Activated CD4-positive, alpha-beta T cell treated with anti-CD3 and anti-CD28 coated beads for 4 hours (primary cell): ENCODE measurements around the gene VASH1.
"Not testable (repeated sequence)": the region's sequence is repeated elsewhere in the genome, so short reads cannot be mapped to it uniquely, and the experiment has no call there.

ENCODE experiments used
- DNase-seq, 2 donors: peaks; one replicate each; pipeline ENCODE4 v3.0.0-alpha.2; 2020

Gene VASH1

GRCh38 chr14:76761136-76761959 is at the start of gene VASH1:
Gene VASH1 (plus strand): TSS chr14:76761468. CDS start chr14:76762822, 1,354 bp downstream.
- DNase-seq: peak; percentile 43 to 44

- DNase-seq: no peak
Measured at GRCh38 chr14:76713121-76713520, 48.1 kb upstream of the VASH1 start.

GRCh38 chr14:76714470-76714869 is 46.8 kb upstream of the VASH1 start:
- DNase-seq: no peak

- DNase-seq: no peak
Measured at GRCh38 chr14:76715101-76715500, 46.2 kb upstream of the VASH1 start.

- DNase-seq: no peak
Measured at GRCh38 chr14:76715511-76716081, 45.7 kb upstream of the VASH1 start.

- no peak for DNase-seq
Measured at GRCh38 chr14:76716285-76716684, 45.0 kb upstream of the VASH1 start.

- DNase-seq: no peak
Measured at GRCh38 chr14:76717508-76718290, 43.6 kb upstream of the VASH1 start.

GRCh38 chr14:76718306-76719040 is 42.8 kb upstream of the VASH1 start:
- no peak for DNase-seq

- DNase-seq: no peak
Measured at GRCh38 chr14:76719666-76720065, 41.6 kb upstream of the VASH1 start.

- no peak for DNase-seq
Measured at GRCh38 chr14:76720382-76720813, 40.9 kb upstream of the VASH1 start.

GRCh38 chr14:76721506-76721905 is 39.8 kb upstream of the VASH1 start:
- not testable (repeated sequence) for DNase-seq

- no peak for DNase-seq
Measured at GRCh38 chr14:76724651-76725550, 36.4 kb upstream of the VASH1 start.

GRCh38 chr14:76726551-76726970 is 34.7 kb upstream of the VASH1 start:
- no peak for DNase-seq

- no peak for DNase-seq
Measured at GRCh38 chr14:76727384-76727783, 33.9 kb upstream of the VASH1 start.

- DNase-seq: no peak
Measured at GRCh38 chr14:76727901-76728300, 33.4 kb upstream of the VASH1 start.

- no peak for DNase-seq
Measured at GRCh38 chr14:76729258-76729657, 32.0 kb upstream of the VASH1 start.

GRCh38 chr14:76729953-76730505 is 31.2 kb upstream of the VASH1 start:
- no peak for DNase-seq

GRCh38 chr14:76734501-76734900 is 26.8 kb upstream of the VASH1 start:
- not testable (repeated sequence) for DNase-seq

- no peak for DNase-seq
Measured at GRCh38 chr14:76736514-76736913, 24.8 kb upstream of the VASH1 start.

GRCh38 chr14:76741074-76741473 is 20.2 kb upstream of the VASH1 start:
- no peak for DNase-seq

GRCh38 chr14:76742185-76742584 is 19.1 kb upstream of the VASH1 start:
- no peak for DNase-seq
